Esophagus squamous epithelium (tissue), 5 donors: ENCODE measurements around the gene SPINT2. TPM values are rescaled to one million over a fixed set of nuclear protein-coding genes. Genes with fewer than 3 reads are reported as not detected.

Experiments used
- DNase-seq: peaks from one replicate; lab custom pipeline; 2025; lab: John Stamatoyannopoulos, UW
- H3K27ac ChIP-seq, 4 donors: fragments of 200-600 bp; sonication (generic); one replicate each; pipeline ENCODE4 v1.5.1; 2016 to 2019; ENCODE audit warnings: mild to moderate bottlenecking in 1 of 4
- H3K27me3 ChIP-seq, 4 donors: fragments of 200-600 bp; sonication (generic); 1 replicate in 3 of 4; 2 replicates in 1 of 4; pipeline versions ENCODE4 v1.5.1 to v1.6.0; 2017 to 2021; ENCODE audit warnings: antibody characterized with exemption in 1 of 4
- H3K36me3 ChIP-seq, 3 donors: fragments of 200-600 bp; sonication (generic); one replicate each; pipeline ENCODE4 v1.5.1; 2016 to 2019
- H3K4me1 ChIP-seq, 3 donors: fragments of 200-600 bp; sonication (generic); one replicate each; pipeline ENCODE4 v1.5.1; 2017 to 2019
- H3K4me3 ChIP-seq, 4 donors: fragments of 200-600 bp; sonication (generic); 1 replicate in 3 of 4; 2 replicates in 1 of 4; pipeline ENCODE4 v1.5.1; 2016 to 2019; ENCODE audit warnings: mild to moderate bottlenecking in 2 of 4, moderate library complexity in 1 of 4
- H3K9me3 ChIP-seq, 3 donors: fragments of 200-600 bp; sonication (generic); one replicate each; pipeline ENCODE4 v1.5.1; 2016 to 2019
- POLR2A ChIP-seq, 4 donors: fragments of 450-650 bp; IDR thresholded peaks; one replicate each; pipeline ENCODE4 v1.6.1; 2017; ENCODE audit warnings: antibody characterized with exemption in 4 of 4, mild to moderate bottlenecking in 4 of 4, moderate library complexity in 3 of 4
- WGBS, 2 donors: methylation state at CpG; one replicate each; pipeline ENCODE4 v1.1.5; 2018; 5-methylcytosine and 5-hydroxymethylcytosine counted together
- intact Hi-C: fragments of 100-400 bp; cut with DNase I; formaldehyde crosslinking; loops from one replicate; pipeline ENCODE4 v1.15.0; 2022
- total RNA-seq, 4 donors: library from RNA; depleted of rRNA; stranded (reverse); fragments of >200 nt; gene quantifications; one replicate each; pipeline ENCODE4 v1.1.0, GENCODE V29; 2016
- TF ChIP-seq, protein P1 (sequence below), 6 experiments: fragments of 450-650 bp in 4 of 6; fragments of 200-600 bp in 2 of 6; sonication (generic) in 2 of 6; IDR thresholded peaks; one replicate each; pipeline ENCODE4 v1.5.1; 2016 to 2019; ENCODE audit warnings: antibody characterized with exemption in 6 of 6, mild to moderate bottlenecking in 4 of 6, moderate library complexity in 4 of 6
- donor health status: DM: yes; HTN: yes; CAD: no.

Gene SPINT2
- total RNA-seq, 4 donors from 2014 or later, result 345 to 663 (median 433) TPM

DNA sequence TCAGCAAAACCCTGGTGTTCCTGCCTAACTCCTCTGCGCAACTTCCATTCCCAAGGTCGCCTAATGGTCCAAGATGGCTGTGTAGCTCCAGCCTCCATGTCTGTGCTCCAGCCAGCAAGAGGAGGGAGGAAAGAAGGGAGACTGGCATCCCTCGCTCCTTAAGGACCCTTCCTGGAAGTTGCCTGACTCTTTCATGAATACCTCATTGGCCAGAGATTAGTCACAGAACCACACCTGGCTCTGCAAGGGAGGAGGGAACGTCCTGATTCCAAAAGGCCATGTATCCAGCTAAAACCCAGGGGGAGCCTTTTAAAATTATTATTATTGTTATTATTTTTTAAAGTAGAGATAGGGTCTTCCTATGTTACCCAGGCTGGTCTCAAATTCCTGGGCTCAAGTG lies 60.1 kb downstream of the SPINT2 start:
- TF ChIP-seq, protein P1, sequence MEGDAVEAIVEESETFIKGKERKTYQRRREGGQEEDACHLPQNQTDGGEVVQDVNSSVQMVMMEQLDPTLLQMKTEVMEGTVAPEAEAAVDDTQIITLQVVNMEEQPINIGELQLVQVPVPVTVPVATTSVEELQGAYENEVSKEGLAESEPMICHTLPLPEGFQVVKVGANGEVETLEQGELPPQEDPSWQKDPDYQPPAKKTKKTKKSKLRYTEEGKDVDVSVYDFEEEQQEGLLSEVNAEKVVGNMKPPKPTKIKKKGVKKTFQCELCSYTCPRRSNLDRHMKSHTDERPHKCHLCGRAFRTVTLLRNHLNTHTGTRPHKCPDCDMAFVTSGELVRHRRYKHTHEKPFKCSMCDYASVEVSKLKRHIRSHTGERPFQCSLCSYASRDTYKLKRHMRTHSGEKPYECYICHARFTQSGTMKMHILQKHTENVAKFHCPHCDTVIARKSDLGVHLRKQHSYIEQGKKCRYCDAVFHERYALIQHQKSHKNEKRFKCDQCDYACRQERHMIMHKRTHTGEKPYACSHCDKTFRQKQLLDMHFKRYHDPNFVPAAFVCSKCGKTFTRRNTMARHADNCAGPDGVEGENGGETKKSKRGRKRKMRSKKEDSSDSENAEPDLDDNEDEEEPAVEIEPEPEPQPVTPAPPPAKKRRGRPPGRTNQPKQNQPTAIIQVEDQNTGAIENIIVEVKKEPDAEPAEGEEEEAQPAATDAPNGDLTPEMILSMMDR (IDR thresholded peaks at IDR 0.05), result no peak
- no peak for TF ChIP-seq POLR2A (IDR thresholded peaks at IDR 0.05)
- no peaks in the 10 kb centered on the region for H3K9me3 ChIP-seq
- H3K36me3 ChIP-seq, result peaks cover 20 to 63% (median 30%) of the 10 kb centered on the region in 3 donors
- intact Hi-C loops, result no loop called here
- no peaks in the 10 kb centered on the region for H3K27me3 ChIP-seq
- peak overlapping the region in 2 of 4 donors; percentile 17 to 30 for H3K27ac ChIP-seq
- H3K4me1 ChIP-seq, result peaks cover 15 to 53% (median 33%) of the 10 kb centered on the region in 3 donors
- H3K4me3 ChIP-seq, result no peak overlapping the region
- WGBS, 2 donors, result 60 to 89% methylated on average over 3 to 4 of the region's 4 CpGs
- no peak for DNase-seq

DNA sequence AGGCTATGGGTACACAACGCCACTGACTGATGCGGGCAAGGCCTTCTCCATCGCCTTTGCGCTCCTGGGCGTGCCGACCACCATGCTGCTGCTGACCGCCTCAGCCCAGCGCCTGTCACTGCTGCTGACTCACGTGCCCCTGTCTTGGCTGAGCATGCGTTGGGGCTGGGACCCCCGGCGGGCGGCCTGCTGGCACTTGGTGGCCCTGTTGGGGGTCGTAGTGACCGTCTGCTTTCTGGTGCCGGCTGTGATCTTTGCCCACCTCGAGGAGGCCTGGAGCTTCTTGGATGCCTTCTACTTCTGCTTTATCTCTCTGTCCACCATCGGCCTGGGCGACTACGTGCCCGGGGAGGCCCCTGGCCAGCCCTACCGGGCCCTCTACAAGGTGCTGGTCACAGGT lies 62.2 kb downstream of the SPINT2 start:
- 100% methylated on average over 2 to 9 of the region's 22 CpGs for WGBS, 2 donors
- H3K36me3 ChIP-seq, result peaks cover 20 to 74% (median 30%) of the 10 kb centered on the region in 3 donors

DNA sequence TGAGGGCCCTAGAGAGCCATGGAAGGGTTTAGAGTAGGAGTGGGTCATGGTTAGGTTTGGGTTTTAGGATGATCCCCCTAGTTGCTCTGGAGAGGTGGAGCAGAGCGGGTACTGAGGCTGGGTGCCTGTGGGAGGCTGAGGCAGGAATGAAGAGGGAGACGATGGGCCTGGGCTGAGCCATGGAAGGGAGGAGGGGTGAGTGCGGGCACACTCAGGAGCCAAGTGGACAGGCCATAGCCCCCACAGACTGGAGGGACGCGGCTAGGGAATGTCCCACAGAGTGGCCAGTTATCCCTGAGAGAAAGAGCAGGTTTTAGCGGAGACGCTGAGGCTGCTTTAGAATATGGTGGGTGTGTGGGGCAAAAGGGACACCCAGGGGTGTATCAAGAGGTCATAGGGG lies 65.3 kb downstream of the SPINT2 start:
- H3K36me3 ChIP-seq, result peaks cover 20 to 58% (median 30%) of the 10 kb centered on the region in 3 donors
- H3K27ac ChIP-seq, result no peak overlapping the region
- no peaks in the 10 kb centered on the region for H3K27me3 ChIP-seq
- no peak overlapping the region for H3K4me3 ChIP-seq
- H3K9me3 ChIP-seq, result no peaks in the 10 kb centered on the region
- H3K4me1 ChIP-seq, result peaks cover 0 to under 1% (median 0%) of the 10 kb centered on the region in 3 donors
- DNase-seq, result no peak
- TF ChIP-seq, protein P1 (IDR thresholded peaks at IDR 0.05), result no peak
- TF ChIP-seq POLR2A (IDR thresholded peaks at IDR 0.05), result no peak
- intact Hi-C loops, result loop anchor here (5.0 kb wide), 1 partner anchor 77 kb away; no protein-coding TSS in a partner anchor
- WGBS, 2 donors, result 87 to 96% methylated on average over 7 of the region's 7 CpGs

More for the DNA sequence above, 62.2 kb downstream of the SPINT2 start:
- H3K27me3 ChIP-seq, result no peaks in the 10 kb centered on the region
- no peak overlapping the region for H3K27ac ChIP-seq
- DNase-seq, result no peak
- TF ChIP-seq POLR2A (IDR thresholded peaks at IDR 0.05), result no peak
- TF ChIP-seq, protein P1 (IDR thresholded peaks at IDR 0.05), result no peak
- intact Hi-C loops, result loop anchor here (5.0 kb wide), 1 partner anchor 74 kb away; no protein-coding TSS in a partner anchor
- H3K4me3 ChIP-seq, result no peak overlapping the region
- no peaks in the 10 kb centered on the region for H3K9me3 ChIP-seq
- H3K4me1 ChIP-seq, result peaks cover 2 to 31% (median 22%) of the 10 kb centered on the region in 3 donors

DNA sequence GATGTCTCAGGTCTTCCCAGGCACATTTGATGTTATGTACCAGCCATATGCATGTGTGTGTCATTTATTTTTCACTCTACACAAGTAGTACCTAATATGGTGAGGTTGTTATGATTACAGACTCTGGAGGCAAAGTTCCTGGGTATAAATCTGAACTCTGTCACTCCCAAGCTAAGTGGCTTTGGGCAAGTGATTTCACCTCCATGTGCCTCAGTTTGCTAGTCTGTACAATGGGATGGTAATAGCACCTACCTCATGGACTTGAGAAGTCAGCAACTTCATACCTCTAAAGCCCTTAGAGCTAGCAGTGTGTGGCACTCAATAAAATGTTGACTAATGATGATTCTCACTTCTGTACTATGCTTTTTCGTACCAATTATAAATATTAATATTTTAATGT lies 67.4 kb downstream of the SPINT2 start:
- no peaks in the 10 kb centered on the region for H3K9me3 ChIP-seq
- H3K27ac ChIP-seq, result no peak overlapping the region
- no peak for DNase-seq
- peaks cover 9 to 37% (median 16%) of the 10 kb centered on the region in 3 donors for H3K36me3 ChIP-seq
- H3K4me3 ChIP-seq, result no peak overlapping the region
- intact Hi-C loops, result no loop called here
- H3K4me1 ChIP-seq, result peaks cover 4 to 7% (median 5%) of the 10 kb centered on the region in 3 donors
- 87 to 88% methylated on average over 1 of the region's 1 CpG for WGBS, 2 donors
- no peaks in the 10 kb centered on the region for H3K27me3 ChIP-seq
- TF ChIP-seq, protein P1 (IDR thresholded peaks at IDR 0.05), result no peak
- TF ChIP-seq POLR2A (IDR thresholded peaks at IDR 0.05), result no peak

DNA sequence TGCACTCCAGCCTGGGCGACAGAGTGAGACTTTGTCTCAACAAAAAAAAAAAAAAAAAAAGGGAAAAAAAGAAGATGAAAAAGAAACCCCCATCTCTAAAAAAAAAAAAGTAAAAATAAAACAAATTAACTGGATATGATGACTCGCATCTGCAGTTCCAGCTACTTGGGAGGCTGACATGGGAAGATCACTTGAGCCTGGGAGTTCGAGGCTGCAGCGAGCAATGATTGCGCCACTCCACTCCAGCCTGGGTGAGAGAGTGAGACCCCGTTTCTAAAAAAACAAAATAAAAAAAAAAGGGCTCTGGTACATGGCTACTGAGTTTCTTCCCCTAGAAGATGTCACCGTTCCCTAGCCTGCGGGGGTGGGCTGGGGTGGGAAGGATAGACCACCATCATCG lies 68.9 kb downstream of the SPINT2 start:
- TF ChIP-seq, protein P1 (IDR thresholded peaks at IDR 0.05), result no peak
- no peaks in the 10 kb centered on the region for H3K27me3 ChIP-seq
- intact Hi-C loops, result no loop called here
- H3K27ac ChIP-seq, result no peak overlapping the region
- WGBS, 2 donors, result 84 to 86% methylated on average over 9 of the region's 9 CpGs
- DNase-seq, result no peak
- H3K9me3 ChIP-seq, result no peaks in the 10 kb centered on the region
- no peak overlapping the region for H3K4me3 ChIP-seq
- H3K36me3 ChIP-seq, result peaks cover 0 to 28% (median under 1%) of the 10 kb centered on the region in 3 donors
- H3K4me1 ChIP-seq, result peaks cover 8 to 21% (median 10%) of the 10 kb centered on the region in 3 donors
